ENCODE results near the gene ST3GAL6. TPM values are rescaled to one million over a fixed set of nuclear protein-coding genes. Genes with fewer than 3 reads are reported as not detected.

Gene ST3GAL6
- total and polyA plus RNA-seq, 2 of the 13 experiments (the other 11 are each of a cell fraction or from before 2014, with no cell fraction given): 17.5 to 23.2 TPM

DNA sequence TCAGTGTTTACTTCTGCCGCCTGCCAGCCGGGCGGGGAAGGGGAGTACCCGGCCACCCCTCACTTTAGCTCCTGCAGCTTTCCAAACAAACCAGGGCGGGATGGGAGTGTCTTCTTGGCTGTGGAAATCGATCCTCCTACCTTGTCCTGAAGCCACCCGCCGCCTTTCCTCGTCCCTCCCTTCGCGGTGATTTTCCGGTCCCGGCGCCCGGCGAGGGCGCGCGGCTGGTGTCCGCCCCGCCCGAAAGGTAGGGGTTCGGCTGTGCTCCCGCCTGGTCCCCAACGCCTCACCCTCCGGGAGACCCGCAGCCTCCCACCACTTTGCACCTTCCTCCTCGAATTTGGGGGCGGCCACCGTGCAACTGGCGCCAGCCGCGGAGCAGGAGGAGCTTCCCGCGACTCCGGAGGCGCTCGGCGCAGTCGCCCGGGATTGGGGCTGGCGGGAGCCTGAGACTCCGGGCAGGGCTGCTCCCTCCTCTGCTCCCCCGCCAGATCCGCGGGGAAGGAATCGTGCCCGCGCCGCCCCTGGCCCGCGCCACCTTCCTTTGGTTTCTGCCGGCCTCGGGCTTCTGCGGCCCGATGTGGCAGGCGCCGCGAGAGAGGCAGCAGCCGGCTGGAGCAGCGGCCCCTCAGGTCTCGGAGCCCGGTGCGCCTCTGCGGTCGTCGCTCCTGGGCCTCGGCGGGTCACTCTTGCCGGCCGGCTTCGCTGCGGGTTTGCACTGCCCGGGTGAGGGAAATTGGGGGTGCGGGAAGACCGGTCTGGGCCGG lies 30.7 kb upstream of the ST3GAL6 start (continued):
- TF ChIP-seq KIAA2018 (CRISPR knock-in tag; IDR thresholded peaks at IDR 0.05; ENCODE audit: borderline replicate concordance): no peak
- TF ChIP-seq MED13 (CRISPR knock-in tag; IDR thresholded peaks at IDR 0.05): peak; percentile 17; the same call in 1 of the 2 replicates
- TF ChIP-seq, protein P1, sequence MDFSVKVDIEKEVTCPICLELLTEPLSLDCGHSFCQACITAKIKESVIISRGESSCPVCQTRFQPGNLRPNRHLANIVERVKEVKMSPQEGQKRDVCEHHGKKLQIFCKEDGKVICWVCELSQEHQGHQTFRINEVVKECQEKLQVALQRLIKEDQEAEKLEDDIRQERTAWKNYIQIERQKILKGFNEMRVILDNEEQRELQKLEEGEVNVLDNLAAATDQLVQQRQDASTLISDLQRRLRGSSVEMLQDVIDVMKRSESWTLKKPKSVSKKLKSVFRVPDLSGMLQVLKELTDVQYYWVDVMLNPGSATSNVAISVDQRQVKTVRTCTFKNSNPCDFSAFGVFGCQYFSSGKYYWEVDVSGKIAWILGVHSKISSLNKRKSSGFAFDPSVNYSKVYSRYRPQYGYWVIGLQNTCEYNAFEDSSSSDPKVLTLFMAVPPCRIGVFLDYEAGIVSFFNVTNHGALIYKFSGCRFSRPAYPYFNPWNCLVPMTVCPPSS (IDR thresholded peaks at IDR 0.05): no peak
- TF ChIP-seq ZNF737 (CRISPR knock-in tag; IDR thresholded peaks at IDR 0.05; ENCODE audit: borderline replicate concordance): no peak
- TF ChIP-seq ZNF329 (CRISPR knock-in tag; IDR thresholded peaks at IDR 0.05; ENCODE audit: low read depth): no peak
- no peak for TF ChIP-seq ZNF644 (CRISPR knock-in tag; IDR thresholded peaks at IDR 0.05; ENCODE audit: low read depth)
- TF ChIP-seq ATF1 (CRISPR knock-in tag; IDR thresholded peaks at IDR 0.05): no peak
- TF ChIP-seq ZNF3 (CRISPR knock-in tag; IDR thresholded peaks at IDR 0.05): no peak
- no peak; the same call in none of the 2 replicates for TF ChIP-seq HES4 (CRISPR knock-in tag; IDR thresholded peaks at IDR 0.05; ENCODE audit: borderline replicate concordance)
- TF ChIP-seq ZHX1 (CRISPR knock-in tag; IDR thresholded peaks at IDR 0.05; ENCODE audit: low read depth): no peak
- TF ChIP-seq, protein P2, sequence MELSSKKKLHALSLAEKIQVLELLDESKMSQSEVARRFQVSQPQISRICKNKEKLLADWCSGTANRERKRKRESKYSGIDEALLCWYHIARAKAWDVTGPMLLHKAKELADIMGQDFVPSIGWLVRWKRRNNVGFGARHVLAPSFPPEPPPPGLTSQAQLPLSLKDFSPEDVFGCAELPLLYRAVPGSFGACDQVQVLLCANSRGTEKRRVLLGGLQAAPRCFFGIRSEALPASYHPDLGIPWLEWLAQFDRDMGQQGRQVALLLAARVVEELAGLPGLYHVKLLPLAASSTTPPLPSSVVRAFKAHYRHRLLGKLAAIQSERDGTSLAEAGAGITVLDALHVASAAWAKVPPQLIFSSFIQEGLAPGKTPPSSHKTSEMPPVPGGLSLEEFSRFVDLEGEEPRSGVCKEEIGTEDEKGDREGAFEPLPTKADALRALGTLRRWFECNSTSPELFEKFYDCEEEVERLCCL (CRISPR knock-in tag; IDR thresholded peaks at IDR 0.05; ENCODE audit: borderline replicate concordance): no peak
